Measurements from ENCODE around the gene NEXMIF.
"Not testable (repeated sequence)": the region's sequence is repeated elsewhere in the genome, so short reads cannot be mapped to it uniquely, and the experiment has no call there.

NEXMIF gene

GRCh38 chrX:74925225-74926088, at the start of gene NEXMIF:
Gene NEXMIF, minus strand, starts transcription at chrX:74925452.
- peak in 1 of 3 experiments; percentile 36 for DNase-seq (ENCODE audit: low read depth in 3 of 3)

- not testable (repeated sequence) for DNase-seq (ENCODE audit: low read depth in 3 of 3)
These were observed 36.7 kb upstream of the NEXMIF start for GRCh38 chrX:74961962-74962361.

- DNase-seq (ENCODE audit: low read depth in 3 of 3) = no peak
These were observed 24.5 kb upstream of the NEXMIF start for GRCh38 chrX:74949717-74950116.

GRCh38 chrX:74940414-74940813, 15.2 kb upstream of the NEXMIF start:
- DNase-seq (ENCODE audit: low read depth in 3 of 3) = no peak

- no peak for DNase-seq (ENCODE audit: low read depth in 3 of 3)
These were observed 6.0 kb upstream of the NEXMIF start for GRCh38 chrX:74931214-74931613.

- DNase-seq (ENCODE audit: low read depth in 3 of 3) = peak in 1 of 3 experiments; percentile 35
These were observed 615 bp downstream of the NEXMIF start for GRCh38 chrX:74924449-74925224.

GRCh38 chrX:74923942-74924448, 1.3 kb downstream of the NEXMIF start:
- peak in 1 of 3 experiments; percentile 15 for DNase-seq (ENCODE audit: low read depth in 3 of 3)

GRCh38 chrX:74922922-74923543, 2.2 kb downstream of the NEXMIF start:
- DNase-seq (ENCODE audit: low read depth in 3 of 3) = no peak

GRCh38 chrX:74911494-74911893, 13.8 kb downstream of the NEXMIF start:
- DNase-seq (ENCODE audit: low read depth in 3 of 3) = no peak

- DNase-seq (ENCODE audit: low read depth in 3 of 3) = no peak
These were observed 18.8 kb downstream of the NEXMIF start for GRCh38 chrX:74906417-74906816.

- DNase-seq (ENCODE audit: low read depth in 3 of 3) = no peak
These were observed 22.4 kb downstream of the NEXMIF start for GRCh38 chrX:74902806-74903205.

- DNase-seq (ENCODE audit: low read depth in 3 of 3) = no peak
These were observed 32.7 kb downstream of the NEXMIF start for GRCh38 chrX:74892561-74892960.

GRCh38 chrX:74890676-74891430, 34.4 kb downstream of the NEXMIF start:
- DNase-seq (ENCODE audit: low read depth in 3 of 3) = no peak

- not testable (repeated sequence) for DNase-seq (ENCODE audit: low read depth in 3 of 3)
These were observed 42.9 kb downstream of the NEXMIF start for GRCh38 chrX:74882383-74882782.

- DNase-seq (ENCODE audit: low read depth in 3 of 3) = no peak
These were observed 59.5 kb downstream of the NEXMIF start for GRCh38 chrX:74865725-74866124.

GRCh38 chrX:74853255-74853654, 72.0 kb downstream of the NEXMIF start:
- no peak for DNase-seq (ENCODE audit: low read depth in 3 of 3)

- no peak for DNase-seq (ENCODE audit: low read depth in 3 of 3)
These were observed 89.7 kb downstream of the NEXMIF start for GRCh38 chrX:74835566-74835965.

GRCh38 chrX:74819797-74820196, 105.5 kb downstream of the NEXMIF start:
- not testable (repeated sequence) for DNase-seq (ENCODE audit: low read depth in 3 of 3)

GRCh38 chrX:74814681-74815080, 110.6 kb downstream of the NEXMIF start:
- DNase-seq (ENCODE audit: low read depth in 3 of 3) = no peak

- DNase-seq (ENCODE audit: low read depth in 3 of 3) = no peak
These were observed 120.7 kb downstream of the NEXMIF start for GRCh38 chrX:74804574-74804973.

- DNase-seq (ENCODE audit: low read depth in 3 of 3) = no peak
These were observed 125.2 kb downstream of the NEXMIF start for GRCh38 chrX:74800062-74800461.
